Panc1 (cell line): ENCODE data around the gene RBM10.

Experiments used
- CTCF ChIP-seq: fragments of 450-650 bp; IDR thresholded peaks from 2 replicates; pipeline ENCODE4 v1.5.1; 2017; ENCODE audit warnings: mild to moderate bottlenecking
- SIN3A ChIP-seq: IDR thresholded peaks from 2 replicates; pipeline ENCODE4 v1.6.1; 2012; ENCODE audit warnings: low read depth, mild to moderate bottlenecking, low read length, moderate library complexity, borderline replicate concordance; ENCODE audit not compliant: insufficient read depth

GRCh38 chrX:47197526-47197925 is 52.5 kb downstream of the RBM10 start:
- TF ChIP-seq CTCF = no peak
- TF ChIP-seq SIN3A = no peak
